Coronary artery (tissue), 2 donors: Measurements from ENCODE around the gene ALG9.

Experiments
- DNase-seq: peaks from one replicate; pipeline ENCODE4 v3.0.0-alpha.2; 2017; ENCODE audit warnings: low spot score
- H3K27ac ChIP-seq, 2 donors: fragments of 200-600 bp; sonication (generic); one replicate each; pipeline ENCODE4 v1.5.1; 2016 to 2019
- H3K4me3 ChIP-seq: fragments of 200-600 bp; sonication (generic); 2 replicates; pipeline ENCODE4 v1.5.1; 2016; ENCODE audit warnings: mild to moderate bottlenecking, moderate library complexity
- TF ChIP-seq, protein P1 (sequence below): fragments of 200-600 bp; sonication (generic); IDR thresholded peaks from one replicate; pipeline ENCODE4 v1.5.1; 2019; ENCODE audit warnings: antibody characterized with exemption

Gene ALG9

DNA sequence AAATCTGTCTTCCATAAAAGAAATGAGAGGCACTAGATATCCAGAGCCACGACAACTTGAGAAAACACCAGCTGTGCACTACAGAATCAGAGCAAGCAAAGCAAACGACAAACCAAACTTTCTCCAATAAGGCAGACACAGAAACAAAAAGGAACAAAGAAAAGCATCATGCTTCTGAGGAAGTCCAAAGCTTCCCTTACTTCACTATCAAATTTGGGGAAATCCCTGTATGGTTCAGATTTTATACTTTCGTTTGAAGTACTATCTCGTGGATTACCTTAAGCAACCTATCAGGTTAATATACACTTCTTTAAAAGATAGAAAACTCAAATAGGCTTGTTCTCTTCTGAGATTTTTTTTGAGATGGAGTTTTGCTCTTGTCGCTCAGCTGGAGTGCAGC is 27.7 kb downstream of the ALG9 start:
- TF ChIP-seq, protein P1, sequence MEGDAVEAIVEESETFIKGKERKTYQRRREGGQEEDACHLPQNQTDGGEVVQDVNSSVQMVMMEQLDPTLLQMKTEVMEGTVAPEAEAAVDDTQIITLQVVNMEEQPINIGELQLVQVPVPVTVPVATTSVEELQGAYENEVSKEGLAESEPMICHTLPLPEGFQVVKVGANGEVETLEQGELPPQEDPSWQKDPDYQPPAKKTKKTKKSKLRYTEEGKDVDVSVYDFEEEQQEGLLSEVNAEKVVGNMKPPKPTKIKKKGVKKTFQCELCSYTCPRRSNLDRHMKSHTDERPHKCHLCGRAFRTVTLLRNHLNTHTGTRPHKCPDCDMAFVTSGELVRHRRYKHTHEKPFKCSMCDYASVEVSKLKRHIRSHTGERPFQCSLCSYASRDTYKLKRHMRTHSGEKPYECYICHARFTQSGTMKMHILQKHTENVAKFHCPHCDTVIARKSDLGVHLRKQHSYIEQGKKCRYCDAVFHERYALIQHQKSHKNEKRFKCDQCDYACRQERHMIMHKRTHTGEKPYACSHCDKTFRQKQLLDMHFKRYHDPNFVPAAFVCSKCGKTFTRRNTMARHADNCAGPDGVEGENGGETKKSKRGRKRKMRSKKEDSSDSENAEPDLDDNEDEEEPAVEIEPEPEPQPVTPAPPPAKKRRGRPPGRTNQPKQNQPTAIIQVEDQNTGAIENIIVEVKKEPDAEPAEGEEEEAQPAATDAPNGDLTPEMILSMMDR, result no peak
- no peak for DNase-seq
- Histone ChIP-seq H3K4me3 (no peak overlapping the region), H3K27ac (no peak overlapping the region)

- peak; percentile 82 for DNase-seq
- no peak overlapping the region for H3K4me3 ChIP-seq
- H3K27ac ChIP-seq, result no peak overlapping the region
- TF ChIP-seq, protein P1, result peak; percentile 75
Observed at GRCh38 chr11:111841370-111842053, 29.9 kb downstream of the ALG9 start.

GRCh38 chr11:111840143-111840542 is 31.2 kb downstream of the ALG9 start:
- no peak overlapping the region for H3K27ac ChIP-seq
- no peak overlapping the region for H3K4me3 ChIP-seq
- TF ChIP-seq, protein P1, result no peak
- no peak for DNase-seq

GRCh38 chr11:111838054-111838453 is 33.3 kb downstream of the ALG9 start:
- TF ChIP-seq, protein P1, result no peak
- H3K4me3 ChIP-seq, result no peak overlapping the region
- DNase-seq, result no peak
- no peak overlapping the region for H3K27ac ChIP-seq

DNA sequence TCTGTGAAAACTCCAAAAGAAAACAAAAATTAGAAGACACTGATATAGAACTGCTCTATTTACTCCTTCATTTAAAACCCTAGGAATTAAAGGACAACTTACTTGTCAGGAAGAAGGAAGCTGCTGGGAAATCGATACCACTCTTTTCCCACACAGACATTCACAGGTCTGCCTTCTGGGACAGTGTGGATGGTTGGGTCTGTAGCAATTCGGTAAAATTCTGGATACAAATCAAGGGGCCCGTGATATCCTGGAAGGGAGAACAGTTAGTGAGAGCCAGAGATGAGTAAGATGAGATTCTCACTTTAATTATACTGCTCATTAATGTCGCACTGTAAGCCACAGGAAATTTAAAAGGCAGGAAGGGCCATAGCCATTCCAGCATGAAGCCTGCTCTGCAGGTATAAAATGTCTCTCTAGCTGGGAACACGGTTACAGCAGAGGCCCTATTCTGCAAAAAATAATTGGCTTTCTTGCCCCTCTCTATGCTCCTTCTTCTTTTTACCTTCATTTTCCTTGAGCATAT is 34.0 kb downstream of the ALG9 start:
- DNase-seq, result no peak
- H3K27ac ChIP-seq, result no peak overlapping the region
- H3K4me3 ChIP-seq, result no peak overlapping the region
- TF ChIP-seq, protein P1, result no peak

GRCh38 chr11:111836721-111837120 is 34.7 kb downstream of the ALG9 start:
- Histone ChIP-seq H3K27ac (no peak overlapping the region), H3K4me3 (no peak overlapping the region)
- DNase-seq, result no peak
- TF ChIP-seq, protein P1, result no peak

DNA sequence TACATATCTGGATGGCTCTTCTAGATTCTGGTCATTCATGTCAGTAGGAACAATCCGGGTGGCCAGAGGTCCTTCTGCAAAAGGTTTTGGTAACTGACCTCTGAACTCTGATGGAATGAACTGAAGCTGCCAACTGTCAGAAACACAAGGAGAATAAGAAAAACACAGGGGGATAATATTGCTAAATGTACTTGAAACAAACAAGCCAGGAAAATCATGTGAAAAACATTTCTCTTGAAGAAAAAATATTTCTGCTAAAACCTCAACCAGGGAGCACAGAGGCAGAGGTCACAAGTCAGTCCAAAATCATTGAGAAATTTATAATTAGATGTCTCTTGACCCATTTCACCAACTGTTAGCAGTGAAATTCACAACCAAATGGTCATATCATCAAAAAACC is 35.2 kb downstream of the ALG9 start:
- no peak overlapping the region for H3K27ac ChIP-seq
- DNase-seq, result no peak

More for the DNA sequence above, 35.2 kb downstream of the ALG9 start:
- TF ChIP-seq, protein P1, result no peak
- no peak overlapping the region for H3K4me3 ChIP-seq
